Measurements from ENCODE around the gene SORBS1.

DNA sequence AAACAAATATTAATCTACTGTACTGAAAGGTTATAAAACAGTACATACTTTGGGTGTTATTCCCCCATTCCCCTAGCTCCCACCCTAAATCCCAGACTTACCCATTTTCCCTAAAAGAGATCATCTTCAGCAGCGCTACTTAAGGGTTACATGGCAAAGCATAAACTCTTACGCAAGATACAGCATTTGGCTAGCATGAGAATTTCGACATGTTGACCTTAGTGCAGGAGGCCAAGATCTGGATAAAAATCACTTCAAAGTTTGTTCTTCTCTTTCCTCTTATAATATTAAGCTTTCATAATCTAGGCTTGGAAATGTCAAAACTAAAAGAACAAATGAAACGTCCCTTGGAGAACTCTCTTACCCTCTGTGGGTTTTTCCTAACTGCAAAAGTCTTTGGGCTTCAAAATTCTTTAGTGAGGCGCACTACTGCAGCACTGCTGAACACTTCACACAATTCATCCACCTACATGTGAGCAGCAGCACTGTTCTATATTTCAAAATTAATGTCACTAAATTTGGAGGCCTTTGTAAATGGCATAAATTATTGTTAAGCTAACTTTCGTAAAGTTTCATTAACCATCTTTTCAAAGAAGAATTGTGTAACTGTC, 210.8 kb downstream of the SORBS1 start:
- TF ChIP-seq EZH2 (IDR thresholded peaks at IDR 0.05; ENCODE audit: borderline replicate concordance) (no peak), CTCF (IDR thresholded peaks at IDR 0.05; ENCODE audit: poor library complexity) (no peak), EZH2phosphoT487 (IDR thresholded peaks at IDR 0.05; ENCODE audit: low read depth, severe bottlenecking, unreplicated experiment) (no peak)

Measured in hepatocyte (in vitro differentiated cells).